Measurements from ENCODE around the gene SMARCD3.

Gene SMARCD3

DNA sequence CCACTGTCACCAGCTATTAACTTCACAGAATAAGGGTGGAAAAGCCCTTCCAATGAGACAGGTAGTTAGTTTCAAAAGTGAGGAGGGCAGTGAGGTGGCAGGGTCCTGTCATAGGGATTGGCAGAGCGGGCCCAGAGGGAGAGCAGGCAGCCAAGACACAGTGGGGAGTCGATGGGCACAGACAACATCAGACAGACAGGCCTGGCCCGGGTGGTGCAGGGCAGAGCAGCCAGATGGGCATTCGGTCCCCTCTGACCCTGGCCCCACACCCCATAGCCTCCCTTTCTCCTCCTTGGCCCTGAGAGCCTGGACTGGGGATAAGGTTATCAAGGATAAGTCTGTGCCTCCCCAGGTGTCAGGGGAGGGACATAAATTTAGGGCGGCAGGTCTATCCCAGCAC lies 31.4 kb upstream of the SMARCD3 start:
- H3K9me3 Mint-ChIP-seq, result peaks cover 5% of the 10 kb centered on the region
- peaks cover 45% of the 10 kb centered on the region for H3K27me3 Mint-ChIP-seq (ENCODE audit: low read depth)
- TF ChIP-seq, protein P1, sequence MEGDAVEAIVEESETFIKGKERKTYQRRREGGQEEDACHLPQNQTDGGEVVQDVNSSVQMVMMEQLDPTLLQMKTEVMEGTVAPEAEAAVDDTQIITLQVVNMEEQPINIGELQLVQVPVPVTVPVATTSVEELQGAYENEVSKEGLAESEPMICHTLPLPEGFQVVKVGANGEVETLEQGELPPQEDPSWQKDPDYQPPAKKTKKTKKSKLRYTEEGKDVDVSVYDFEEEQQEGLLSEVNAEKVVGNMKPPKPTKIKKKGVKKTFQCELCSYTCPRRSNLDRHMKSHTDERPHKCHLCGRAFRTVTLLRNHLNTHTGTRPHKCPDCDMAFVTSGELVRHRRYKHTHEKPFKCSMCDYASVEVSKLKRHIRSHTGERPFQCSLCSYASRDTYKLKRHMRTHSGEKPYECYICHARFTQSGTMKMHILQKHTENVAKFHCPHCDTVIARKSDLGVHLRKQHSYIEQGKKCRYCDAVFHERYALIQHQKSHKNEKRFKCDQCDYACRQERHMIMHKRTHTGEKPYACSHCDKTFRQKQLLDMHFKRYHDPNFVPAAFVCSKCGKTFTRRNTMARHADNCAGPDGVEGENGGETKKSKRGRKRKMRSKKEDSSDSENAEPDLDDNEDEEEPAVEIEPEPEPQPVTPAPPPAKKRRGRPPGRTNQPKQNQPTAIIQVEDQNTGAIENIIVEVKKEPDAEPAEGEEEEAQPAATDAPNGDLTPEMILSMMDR (IDR thresholded peaks at IDR 0.05; ENCODE audit: unreplicated experiment in 3 of 3), result no peak

DNA sequence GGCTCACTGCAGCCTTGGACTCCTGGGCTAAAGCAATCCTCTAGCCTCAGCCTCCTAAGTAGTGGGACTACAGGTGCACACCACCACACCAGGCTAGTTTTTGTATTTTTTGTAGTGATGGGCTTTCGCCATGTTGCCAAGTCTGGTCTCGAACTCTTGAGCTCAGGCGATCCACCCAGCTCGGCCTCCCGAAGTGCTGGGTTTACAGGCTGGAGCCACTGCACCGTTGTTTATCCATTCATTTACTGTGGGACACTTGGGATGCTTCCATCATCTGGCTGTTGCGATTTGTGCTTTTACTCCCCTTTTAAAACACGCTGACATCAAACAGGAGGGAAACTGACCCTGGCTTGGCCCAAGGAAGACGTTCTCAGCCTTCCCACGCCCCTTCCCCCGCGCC lies 30.5 kb upstream of the SMARCD3 start:
- Mint-ChIP-seq H3K9me3 (peaks cover 5% of the 10 kb centered on the region), H3K27ac (no peak overlapping the region), H3K4me1 (peaks cover 40% of the 10 kb centered on the region), H3K4me3 (peak overlapping the region; percentile 28 to 75 (median 52)), H3K27me3 (ENCODE audit: low read depth) (peaks cover 37% of the 10 kb centered on the region), H3K36me3 (ENCODE audit: low read depth) (no peaks in the 10 kb centered on the region)
- TF ChIP-seq, protein P1 (IDR thresholded peaks at IDR 0.05; ENCODE audit: unreplicated experiment in 3 of 3), result no peak

More for the DNA sequence above, 31.4 kb upstream of the SMARCD3 start:
- Mint-ChIP-seq H3K4me3 (no peak overlapping the region), H3K36me3 (ENCODE audit: low read depth) (no peaks in the 10 kb centered on the region), H3K27ac (no peak overlapping the region), H3K4me1 (peaks cover 35% of the 10 kb centered on the region)

DNA sequence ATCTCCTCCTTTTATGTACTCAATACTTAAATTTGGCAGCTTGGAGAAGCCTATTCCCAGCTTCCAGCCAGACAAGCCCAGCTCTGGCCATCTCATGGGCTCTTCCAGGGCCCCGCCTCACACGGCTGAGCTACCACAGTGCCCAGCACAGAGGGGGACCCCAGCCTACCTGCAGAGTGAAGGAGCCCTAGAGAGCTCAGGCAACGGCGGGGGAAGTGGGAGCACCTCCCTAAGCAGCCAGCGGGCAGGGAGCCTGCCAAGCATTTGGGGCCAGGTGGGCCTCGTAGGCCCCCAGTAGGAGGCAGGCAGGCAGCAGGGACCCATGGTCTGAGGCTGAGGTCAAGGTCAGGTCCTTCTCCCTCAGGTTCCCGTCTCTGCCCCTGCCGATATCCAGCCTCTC lies 29.1 kb upstream of the SMARCD3 start:
- Mint-ChIP-seq H3K27ac (peak overlapping the region in 2 of 3 experiments; percentile 82 to 86), H3K36me3 (ENCODE audit: low read depth) (no peaks in the 10 kb centered on the region), H3K9me3 (no peaks in the 10 kb centered on the region), H3K4me1 (peaks cover 40% of the 10 kb centered on the region), H3K27me3 (ENCODE audit: low read depth) (peaks cover 36% of the 10 kb centered on the region), H3K4me3 (peak overlapping the region; percentile 76 to 85 (median 77))
- TF ChIP-seq, protein P1 (IDR thresholded peaks at IDR 0.05; ENCODE audit: unreplicated experiment in 3 of 3), result no peak

DNA sequence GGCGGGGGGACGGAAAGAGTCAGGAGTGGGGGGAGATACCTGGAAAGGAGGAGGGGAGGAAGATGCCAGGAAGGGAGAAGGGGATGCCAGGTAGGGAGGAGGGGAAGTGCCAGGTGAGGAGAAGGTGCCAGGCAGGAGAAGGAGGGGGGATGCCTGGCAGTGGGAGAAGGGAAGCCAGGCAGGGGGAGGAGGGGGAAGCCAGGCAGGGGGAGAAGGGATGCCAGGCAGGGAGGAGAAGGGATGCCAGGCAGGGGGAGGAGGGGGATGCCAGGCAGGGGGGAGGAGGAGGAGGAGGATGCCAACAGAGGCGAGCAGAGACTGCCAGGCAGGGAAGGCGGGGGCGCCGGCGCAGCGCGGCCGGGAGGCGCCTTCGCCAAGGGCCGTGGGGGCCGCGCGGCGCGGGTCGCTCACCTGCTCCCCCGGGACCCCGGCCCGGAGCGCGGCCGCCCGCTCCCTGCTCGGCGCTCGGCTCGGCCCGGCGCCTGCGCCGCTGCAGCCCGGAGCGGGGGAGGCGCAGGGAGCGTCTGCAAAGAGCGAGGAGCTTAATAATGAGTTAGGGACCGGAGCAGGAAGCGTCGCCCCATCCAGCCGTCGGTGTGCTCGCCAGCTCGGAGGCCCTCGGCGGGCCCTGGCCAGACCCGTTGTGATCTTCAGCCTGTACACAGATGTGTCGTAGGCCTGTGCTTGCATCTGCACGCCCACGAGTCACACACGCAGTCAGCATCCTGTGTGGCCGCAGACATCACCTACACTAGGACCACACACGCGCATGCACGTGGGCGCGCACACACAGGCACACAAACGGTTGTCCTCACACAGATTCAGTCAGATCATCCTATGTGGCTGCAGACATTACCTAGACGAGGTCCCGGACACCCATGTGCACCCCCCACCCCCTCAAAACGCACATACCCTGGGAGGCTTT lies 28.4 kb upstream of the SMARCD3 start:
- Mint-ChIP-seq H3K27me3 (ENCODE audit: low read depth) (peaks cover 34% of the 10 kb centered on the region), H3K9me3 (no peaks in the 10 kb centered on the region), H3K27ac (peak overlapping the region in 2 of 3 experiments; percentile 82 to 86), H3K4me1 (peaks cover 39% of the 10 kb centered on the region), H3K36me3 (ENCODE audit: low read depth) (no peaks in the 10 kb centered on the region), H3K4me3 (peak overlapping the region; percentile 76 to 85 (median 80))
- TF ChIP-seq, protein P1 (IDR thresholded peaks at IDR 0.05; ENCODE audit: unreplicated experiment in 3 of 3), result no peak

DNA sequence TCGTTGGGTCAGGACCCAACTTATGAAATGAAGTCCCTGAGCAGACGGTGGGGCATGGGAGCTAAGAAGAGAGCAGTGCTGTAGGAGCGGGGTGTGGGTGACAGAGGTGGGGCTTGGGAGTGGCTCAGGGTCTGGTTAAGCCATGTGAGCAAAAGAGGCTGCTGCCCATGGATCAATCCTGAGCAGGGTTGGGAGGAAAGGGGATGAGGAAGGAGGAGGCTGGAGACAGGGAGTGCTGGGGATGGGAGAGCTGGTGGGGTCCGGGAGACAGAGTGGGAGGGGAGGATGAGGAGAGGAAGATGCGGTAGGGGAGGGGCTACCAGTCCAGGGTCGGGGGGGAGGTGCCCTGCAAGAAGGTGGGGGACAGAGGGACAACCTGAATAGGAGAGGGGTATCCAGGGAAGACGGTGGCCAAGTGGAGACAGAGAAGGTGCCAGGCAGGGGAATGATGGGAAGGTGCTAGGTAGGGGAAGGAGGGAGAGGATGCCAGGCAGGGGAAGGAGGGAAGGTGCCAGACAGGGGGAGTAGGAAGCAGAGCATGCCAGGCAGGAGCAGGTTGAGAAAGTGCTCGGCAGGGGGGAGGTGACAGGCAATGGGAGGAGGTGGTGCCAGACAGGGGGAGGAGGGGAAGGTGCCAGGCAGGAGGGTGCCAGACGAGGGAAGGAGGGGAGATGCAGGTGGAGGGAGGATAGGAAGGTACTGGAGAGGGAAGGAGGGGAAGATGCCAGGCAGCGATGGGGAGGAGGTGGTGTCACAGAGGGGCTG lies 27.5 kb upstream of the SMARCD3 start:
- no peaks in the 10 kb centered on the region for H3K9me3 Mint-ChIP-seq
- TF ChIP-seq, protein P1 (IDR thresholded peaks at IDR 0.05; ENCODE audit: unreplicated experiment in 3 of 3), result no peak
- peaks cover 29% of the 10 kb centered on the region for H3K4me1 Mint-ChIP-seq
- H3K27me3 Mint-ChIP-seq (ENCODE audit: low read depth), result peaks cover 29% of the 10 kb centered on the region
- peak overlapping the region in 1 of 3 experiments; percentile 38 for H3K27ac Mint-ChIP-seq
- no peaks in the 10 kb centered on the region for H3K36me3 Mint-ChIP-seq (ENCODE audit: low read depth)
- H3K4me3 Mint-ChIP-seq, result peak overlapping the region; percentile 75 to 80 (median 76)

All from nephron (organoid).